ENCODE data around the gene GPR119. TPM values are rescaled to one million over a fixed set of nuclear protein-coding genes. Genes with fewer than 3 reads are reported as not detected.
"Not testable (repeated sequence)": the region's sequence is repeated elsewhere in the genome, so short reads cannot be mapped to it uniquely, and the experiment has no call there.

Gene GPR119
- total RNA-seq, result not detected

GRCh38 chrX:130385520-130385919 lies at the start of gene GPR119:
Gene GPR119, minus strand, starts transcription at chrX:130385674. Its CDS starts 227 bp downstream, at chrX:130385447.
- ATAC-seq (no peak), DNase-seq (ENCODE audit: low spot score) (no peak)

- not testable (repeated sequence) for DNase-seq (ENCODE audit: low spot score); ATAC-seq
These were observed 43.8 kb upstream of the GPR119 start for GRCh38 chrX:130429236-130429635.

GRCh38 chrX:130426531-130426930 lies 41.1 kb upstream of the GPR119 start:
- no peak for DNase-seq (ENCODE audit: low spot score)
- no peak for ATAC-seq

DNA sequence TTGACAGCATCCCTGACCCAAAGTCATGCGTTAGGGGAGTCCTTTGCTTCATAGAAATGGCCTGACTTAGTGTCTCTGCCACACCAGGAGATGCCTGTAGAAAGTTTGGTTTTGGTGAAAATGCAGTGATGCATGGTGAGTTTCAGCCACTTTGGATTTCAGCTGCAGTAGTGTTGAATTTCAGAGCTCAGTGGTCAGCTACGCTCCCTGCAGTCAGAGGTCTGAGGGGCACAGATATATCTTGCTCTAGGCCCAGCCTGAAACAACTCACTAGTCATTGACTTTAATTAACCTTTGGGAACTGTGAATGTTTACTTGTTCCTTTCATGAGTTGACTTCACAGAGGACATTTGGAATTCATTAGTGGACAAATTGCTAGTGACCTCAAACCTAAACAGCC lies 33.8 kb upstream of the GPR119 start:
- DNase-seq (ENCODE audit: low spot score), result no peak
- ATAC-seq, result no peak

- ATAC-seq (no peak), DNase-seq (ENCODE audit: low spot score) (no peak)
These were observed 33.3 kb upstream of the GPR119 start for GRCh38 chrX:130418740-130419139.

GRCh38 chrX:130418066-130418465 lies 32.6 kb upstream of the GPR119 start:
- no peak for ATAC-seq

DNA sequence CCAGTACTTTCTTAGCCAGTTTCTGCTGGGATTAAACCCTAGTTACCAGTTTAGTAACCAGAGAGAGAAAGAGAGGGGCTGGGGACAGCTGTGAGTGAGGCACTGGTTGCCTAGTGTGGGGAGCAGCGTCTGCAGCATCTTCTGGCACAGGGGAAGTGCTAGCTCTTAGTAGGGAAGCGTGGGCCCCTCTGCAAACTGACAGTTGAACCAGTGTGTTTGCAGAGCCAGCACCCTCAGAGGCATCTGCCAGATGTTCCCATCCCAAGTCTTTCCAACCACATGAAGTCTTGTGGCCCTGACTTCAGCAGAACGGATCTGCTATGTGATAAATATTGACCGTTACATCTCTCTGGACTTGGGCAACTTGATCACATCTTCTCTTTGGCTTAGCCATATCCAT lies 31.3 kb upstream of the GPR119 start:
- DNase-seq (ENCODE audit: low spot score) (no peak), ATAC-seq (no peak)

More at GRCh38 chrX:130418066-130418465, 32.6 kb upstream of the GPR119 start:
- DNase-seq (ENCODE audit: low spot score), result no peak

DNA sequence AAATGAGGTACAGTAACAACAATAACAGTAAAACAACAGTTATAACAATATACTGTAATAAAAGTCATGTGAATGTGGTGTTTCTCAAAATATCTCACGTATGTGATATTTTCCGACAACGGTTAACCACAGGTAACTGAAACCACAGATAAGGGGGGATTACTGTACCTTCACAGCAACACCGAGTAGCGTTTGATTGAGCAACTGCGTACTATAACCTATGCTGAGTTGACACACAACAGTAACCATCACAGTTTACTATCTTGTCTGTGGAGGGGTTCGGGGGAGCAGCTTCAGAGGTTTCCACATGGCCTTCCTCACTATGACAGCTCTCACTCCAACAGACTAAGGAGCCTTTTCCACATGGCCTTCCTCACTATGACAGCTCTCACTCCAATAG lies 29.7 kb upstream of the GPR119 start:
- no peak for ATAC-seq

DNA sequence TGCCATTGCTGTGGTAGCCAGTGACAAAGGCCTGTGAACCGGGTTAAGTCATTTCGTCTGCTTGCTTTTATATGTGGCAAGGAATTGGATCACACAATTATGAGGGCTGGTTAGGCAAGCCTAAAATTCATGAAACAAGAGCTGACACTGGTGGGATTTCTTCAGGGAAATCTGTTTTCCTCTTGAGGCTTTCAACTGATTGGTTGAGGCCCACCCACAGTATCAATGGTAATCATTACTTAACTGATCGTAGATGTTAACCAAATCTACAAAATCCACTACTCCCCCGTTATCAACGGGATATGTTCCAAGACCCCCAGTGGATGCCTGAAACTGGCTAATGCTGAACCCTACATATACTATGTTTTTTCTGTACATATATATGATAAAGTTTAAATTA lies 29.3 kb upstream of the GPR119 start:
- ATAC-seq, result no peak

More for the DNA sequence above, 29.7 kb upstream of the GPR119 start:
- DNase-seq (ENCODE audit: low spot score), result no peak

DNA sequence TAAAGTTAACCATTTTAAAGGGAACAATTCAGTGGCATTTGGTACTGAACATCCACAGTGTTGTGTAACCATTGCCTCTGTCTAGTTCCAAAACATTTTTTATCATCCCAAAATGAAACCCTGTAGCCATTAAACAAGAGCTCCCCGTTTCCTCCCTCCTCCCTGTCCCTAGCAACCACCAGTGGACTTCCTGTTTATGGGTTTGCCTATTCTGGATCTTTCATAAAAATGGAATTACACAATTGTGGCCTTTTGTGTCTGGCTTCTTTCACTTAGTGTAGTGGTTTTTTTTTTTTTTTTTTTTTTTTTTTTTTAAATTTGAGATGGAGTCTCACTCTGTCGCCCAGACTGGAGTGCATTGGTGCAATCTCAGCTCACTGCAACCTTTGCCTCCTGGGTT lies 27.9 kb upstream of the GPR119 start:
- DNase-seq (ENCODE audit: low spot score) (no peak), ATAC-seq (no peak)

More for the DNA sequence above, 29.3 kb upstream of the GPR119 start:
- DNase-seq (ENCODE audit: low spot score), result no peak

DNA sequence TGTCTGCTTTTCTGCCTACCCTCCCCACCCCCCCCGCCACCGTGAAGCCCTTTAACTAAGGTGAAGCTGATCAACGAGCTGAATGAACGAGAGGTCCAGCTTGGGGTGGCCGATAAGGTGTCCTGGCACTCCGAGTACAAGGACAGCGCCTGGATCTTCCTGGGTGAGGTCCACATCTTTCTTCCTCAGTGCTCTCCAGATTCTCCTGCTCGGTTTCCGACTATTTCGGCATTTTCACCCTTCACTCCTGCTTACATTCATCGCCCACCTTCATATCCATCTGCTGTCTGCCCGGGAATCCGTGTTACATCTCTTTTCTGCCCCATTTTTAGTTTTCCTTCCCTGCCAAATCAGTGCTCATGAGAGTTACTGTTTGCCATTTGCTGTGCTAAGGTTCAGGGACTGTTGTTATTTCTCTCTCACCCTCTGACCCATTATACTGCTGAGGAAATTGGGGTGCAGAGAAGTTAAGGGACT lies 16.8 kb upstream of the GPR119 start:
- no peak for ATAC-seq
- DNase-seq (ENCODE audit: low spot score), result no peak

DNA sequence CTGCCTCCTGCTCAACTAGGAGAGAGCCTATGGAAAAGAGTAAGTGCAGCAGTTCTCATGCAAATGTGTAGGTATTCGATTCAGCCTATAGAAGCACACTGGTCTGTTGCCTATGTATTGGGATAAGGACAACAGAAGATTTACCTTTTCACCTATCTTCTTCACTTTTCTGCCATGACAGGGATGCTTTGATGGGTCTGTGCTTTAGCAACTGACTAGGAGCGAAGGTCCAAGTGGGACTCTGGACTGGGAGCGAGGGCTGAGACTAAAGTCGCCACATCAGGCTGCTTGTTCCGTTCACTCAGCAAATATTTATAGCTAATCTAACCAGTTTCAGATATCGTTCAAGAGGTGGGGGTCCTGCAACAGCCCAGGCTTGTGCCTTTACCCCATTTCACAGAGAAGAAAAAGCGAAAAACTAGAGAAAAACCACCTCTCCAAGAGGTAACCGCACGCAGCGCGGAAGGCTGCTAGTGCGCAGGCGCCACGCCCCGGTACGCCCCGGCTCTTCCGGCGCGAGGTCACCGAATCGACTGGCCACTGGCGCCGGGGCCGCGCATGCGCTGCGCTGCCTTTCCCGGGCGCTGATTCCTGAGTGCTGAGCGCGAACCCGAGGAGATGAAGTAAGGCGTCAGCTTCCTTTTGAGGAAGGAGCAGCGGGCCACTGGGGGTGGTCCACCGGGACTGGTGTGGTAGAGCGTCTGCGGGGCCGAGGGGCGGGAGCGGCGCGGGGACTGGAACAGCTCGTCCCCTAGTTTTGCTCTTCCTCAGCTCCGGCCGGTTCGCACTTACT lies 16.1 kb upstream of the GPR119 start, which contains the start of gene RBMX2:
RBMX2 (plus strand) TSS at position 573 of the 793 bp plus-strand sequence; CDS start at position 619, 46 bp downstream.
- ATAC-seq (peak; percentile 99), DNase-seq (ENCODE audit: low spot score) (peak; percentile 78)

- DNase-seq (ENCODE audit: low spot score), result no peak
- no peak for ATAC-seq
These were observed 9.9 kb upstream of the GPR119 start for GRCh38 chrX:130395341-130395740.

GRCh38 chrX:130393451-130394074 lies 8.1 kb upstream of the GPR119 start:
- DNase-seq (ENCODE audit: low spot score), result peak; percentile 51
- ATAC-seq, result peak; percentile 97

DNA sequence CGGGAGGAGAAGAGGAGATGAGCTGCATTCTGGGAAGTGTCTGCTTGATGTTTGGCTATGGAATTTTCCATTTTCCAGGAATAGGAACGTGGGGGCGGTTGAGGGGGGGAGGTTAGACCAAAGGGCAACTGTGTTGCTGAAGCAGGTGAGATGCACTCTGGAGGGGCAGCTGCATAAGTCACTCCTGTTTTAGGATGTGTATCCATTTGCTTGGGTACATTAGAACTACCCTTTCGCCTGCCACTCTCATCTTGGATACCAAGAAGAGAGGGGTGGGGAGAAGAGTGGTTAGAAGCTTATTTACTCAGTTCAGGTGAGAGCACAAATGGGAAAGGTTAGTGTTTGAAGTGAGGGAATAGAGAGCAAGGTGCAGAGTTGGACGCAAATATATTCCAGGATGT lies 934 bp upstream of the GPR119 start:
- ATAC-seq, result no peak
- no peak for DNase-seq (ENCODE audit: low spot score)

- no peak for ATAC-seq
- DNase-seq (ENCODE audit: low spot score), result no peak
These were observed 7.3 kb downstream of the GPR119 start for GRCh38 chrX:130378024-130378669.

GRCh38 chrX:130376077-130376476 lies 9.4 kb downstream of the GPR119 start:
- DNase-seq (ENCODE audit: low spot score) (no peak), ATAC-seq (no peak)

DNA sequence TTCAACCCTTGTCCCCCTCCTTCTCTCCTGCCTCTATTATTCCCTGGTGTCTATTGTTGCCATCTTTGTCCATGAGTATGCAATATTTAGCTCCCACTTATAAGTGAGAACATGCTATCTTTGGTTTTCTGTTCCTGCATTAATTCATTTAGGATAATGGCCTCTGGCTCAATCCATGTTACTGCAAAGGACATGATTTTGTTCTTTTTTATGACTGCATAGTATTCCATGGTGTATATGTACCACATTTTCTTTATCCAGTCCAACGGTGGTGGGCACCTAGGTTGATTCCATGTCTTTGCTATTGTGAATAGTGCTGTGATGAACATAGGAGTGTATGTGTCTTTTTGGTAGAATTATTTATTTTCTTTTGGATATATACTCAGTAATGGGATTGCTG lies 33.4 kb downstream of the GPR119 start:
- DNase-seq (ENCODE audit: low spot score); ATAC-seq: not testable (repeated sequence)

- ATAC-seq (no peak), DNase-seq (ENCODE audit: low spot score) (no peak)
These were observed 33.9 kb downstream of the GPR119 start for GRCh38 chrX:130351567-130351966.

GRCh38 chrX:130347321-130347720 lies 38.2 kb downstream of the GPR119 start:
- no peak for DNase-seq (ENCODE audit: low spot score)
- ATAC-seq, result no peak

- no peak for ATAC-seq
- DNase-seq (ENCODE audit: low spot score), result no peak
These were observed 42.1 kb downstream of the GPR119 start for GRCh38 chrX:130343411-130343810.
